Stomach smooth muscle (tissue), 2 donors: ENCODE data around the gene TNF.

Source experiments
- H3K27ac ChIP-seq: one replicate; pipeline ENCODE4 v1.7.0; 2013; ENCODE audit warnings: mild to moderate bottlenecking, low read length, inconsistent platforms
- H3K27me3 ChIP-seq, 2 donors: one replicate each; pipeline ENCODE4 v1.7.0; 2013; ENCODE audit warnings: low read length in 2 of 2; ENCODE audit not compliant: insufficient read depth in 2 of 2, control insufficient read depth in 1 of 2
- H3K36me3 ChIP-seq, 2 donors: one replicate each; pipeline ENCODE4 v1.7.0; 2013; ENCODE audit warnings: low read length in 2 of 2; ENCODE audit not compliant: control insufficient read depth in 2 of 2, insufficient read depth in 2 of 2
- H3K4me1 ChIP-seq: one replicate; pipeline ENCODE4 v1.7.0; 2013; ENCODE audit warnings: low read length; ENCODE audit not compliant: control insufficient read depth, insufficient read depth
- H3K4me3 ChIP-seq, 2 donors: one replicate each; pipeline ENCODE4 v1.7.0; 2013; ENCODE audit warnings: low read length in 2 of 2
- H3K9ac ChIP-seq, 2 donors: one replicate each; pipeline ENCODE4 v1.7.0; 2013; ENCODE audit warnings: low read length in 2 of 2, mild to moderate bottlenecking in 1 of 2
- H3K9me3 ChIP-seq, 2 donors: one replicate each; pipeline ENCODE4 v1.7.0; 2013; ENCODE audit warnings: low read length in 2 of 2; ENCODE audit not compliant: control insufficient read depth in 2 of 2
- donor health status: healthy.
- donor health status: Pancreatic carcinoma.

The TNF gene

DNA sequence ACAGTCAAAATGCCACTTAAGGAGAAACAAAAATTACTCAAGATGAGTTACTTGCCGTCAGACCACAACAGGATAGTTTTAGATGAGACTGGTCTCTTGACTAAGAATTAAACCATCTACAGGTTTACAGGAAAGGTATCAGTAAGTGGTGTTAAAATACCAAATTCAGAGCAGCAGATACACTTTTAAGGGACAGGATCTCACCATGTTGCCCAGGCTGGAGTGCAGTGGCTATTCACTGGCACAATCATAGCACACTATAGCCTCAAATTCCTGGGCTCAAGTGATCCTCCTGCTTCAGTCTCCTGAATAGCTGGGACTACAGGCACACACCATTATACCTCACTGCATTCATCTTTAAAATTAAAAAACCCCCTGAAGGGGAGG lies 41.9 kb upstream of the TNF start:
- Histone ChIP-seq H3K9ac (no peak overlapping the region), H3K4me3 (no peak overlapping the region), H3K27me3 (no peaks in the 10 kb centered on the region), H3K36me3 (peaks cover 60 to 72% of the 10 kb centered on the region in 2 donors), H3K4me1 (peaks cover 5% of the 10 kb centered on the region), H3K9me3 (no peaks in the 10 kb centered on the region), H3K27ac (no peak overlapping the region)

- Histone ChIP-seq H3K9ac (no peak overlapping the region), H3K36me3 (peaks cover 66 to 78% of the 10 kb centered on the region in 2 donors), H3K27me3 (no peaks in the 10 kb centered on the region), H3K9me3 (no peaks in the 10 kb centered on the region), H3K27ac (no peak overlapping the region), H3K4me3 (no peak overlapping the region), H3K4me1 (peaks cover 10% of the 10 kb centered on the region)
These were observed 41.4 kb upstream of the TNF start for GRCh38 chr6:31534011-31534410.

GRCh38 chr6:31534521-31535040 lies 40.8 kb upstream of the TNF start:
- no peak overlapping the region for H3K27ac ChIP-seq
- H3K4me1 ChIP-seq = peaks cover 16% of the 10 kb centered on the region
- no peak overlapping the region for H3K9ac ChIP-seq
- H3K9me3 ChIP-seq = no peaks in the 10 kb centered on the region
- H3K27me3 ChIP-seq = no peaks in the 10 kb centered on the region
- peaks cover 70 to 82% of the 10 kb centered on the region in 2 donors for H3K36me3 ChIP-seq
- no peak overlapping the region for H3K4me3 ChIP-seq

- no peak overlapping the region for H3K27ac ChIP-seq
- peaks cover 28% of the 10 kb centered on the region for H3K4me1 ChIP-seq
- no peak overlapping the region for H3K9ac ChIP-seq
- no peaks in the 10 kb centered on the region for H3K27me3 ChIP-seq
- no peaks in the 10 kb centered on the region for H3K9me3 ChIP-seq
- peaks cover 65 to 73% of the 10 kb centered on the region in 2 donors for H3K36me3 ChIP-seq
- no peak overlapping the region for H3K4me3 ChIP-seq
These were observed 39.6 kb upstream of the TNF start for GRCh38 chr6:31535538-31536324.

DNA sequence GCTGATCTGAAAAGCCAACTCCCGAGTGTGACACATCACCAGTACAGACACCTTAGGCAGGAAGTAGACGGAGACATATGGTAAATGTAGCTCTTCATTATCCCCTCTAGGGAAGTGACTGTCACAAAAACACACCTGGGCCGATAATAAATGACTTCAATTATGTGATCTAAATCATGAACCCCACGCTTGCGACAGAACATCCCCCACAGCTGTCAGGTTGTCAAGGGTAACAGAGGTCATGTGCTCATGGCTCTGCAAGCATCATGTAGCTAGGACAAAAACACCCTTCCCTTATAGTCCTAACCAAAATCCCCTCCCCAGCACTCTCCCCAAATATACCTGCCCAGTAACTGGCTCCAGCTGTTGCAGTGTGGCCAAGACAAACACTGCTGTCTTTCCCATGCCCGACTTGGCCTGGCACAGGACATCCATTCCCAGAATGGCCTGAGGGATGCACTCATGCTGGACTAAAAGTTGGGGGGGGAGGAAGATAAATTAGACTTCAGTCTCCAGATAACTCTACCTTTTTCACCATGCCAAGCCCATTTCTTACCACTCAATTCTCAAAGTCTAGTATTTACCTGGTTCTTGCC lies 36.5 kb upstream of the TNF start:
- Histone ChIP-seq H3K4me1 (peaks cover 39% of the 10 kb centered on the region), H3K4me3 (no peak overlapping the region)

DNA sequence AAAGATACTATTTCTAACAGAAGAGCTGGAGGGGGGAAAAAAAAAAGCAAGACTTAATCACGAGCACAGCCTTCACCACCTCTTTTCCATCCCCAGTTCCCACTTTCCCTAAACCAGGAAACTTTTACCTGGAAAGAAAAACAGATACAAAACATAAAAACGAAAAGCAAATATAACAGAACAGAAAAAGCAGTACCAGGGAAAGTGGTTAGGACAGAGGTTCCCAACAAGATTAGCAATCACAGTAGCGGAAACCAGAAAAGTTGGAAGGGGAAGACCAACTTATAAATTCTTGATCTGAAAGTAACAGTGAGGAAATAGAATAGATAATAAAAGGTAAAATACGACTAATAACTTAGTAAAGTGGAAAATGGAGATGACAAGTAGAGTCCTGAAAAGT lies 34.7 kb upstream of the TNF start:
- H3K27ac ChIP-seq = peak overlapping the region; percentile 99
- peaks cover 39% of the 10 kb centered on the region for H3K4me1 ChIP-seq
- H3K9ac ChIP-seq = peak overlapping the region; percentile 97 to 98
- H3K36me3 ChIP-seq = peaks cover 28 to 30% of the 10 kb centered on the region in 2 donors
- H3K9me3 ChIP-seq = no peaks in the 10 kb centered on the region
- H3K4me3 ChIP-seq = peak overlapping the region; percentile 95 to 100
- no peaks in the 10 kb centered on the region for H3K27me3 ChIP-seq

More for the DNA sequence above, 36.5 kb upstream of the TNF start:
- no peaks in the 10 kb centered on the region for H3K9me3 ChIP-seq
- H3K27me3 ChIP-seq = no peaks in the 10 kb centered on the region
- no peak overlapping the region for H3K27ac ChIP-seq
- peaks cover 44 to 47% of the 10 kb centered on the region in 2 donors for H3K36me3 ChIP-seq
- peak overlapping the region; percentile 30 to 98 for H3K9ac ChIP-seq

GRCh38 chr6:31541059-31541657 lies 34.2 kb upstream of the TNF start:
- Histone ChIP-seq H3K4me1 (peaks cover 43% of the 10 kb centered on the region), H3K9me3 (no peaks in the 10 kb centered on the region), H3K27me3 (no peaks in the 10 kb centered on the region), H3K4me3 (peak overlapping the region; percentile 95 to 100), H3K36me3 (peaks cover 23 to 25% of the 10 kb centered on the region in 2 donors), H3K9ac (peak overlapping the region; percentile 97 to 98), H3K27ac (peak overlapping the region; percentile 99)

DNA sequence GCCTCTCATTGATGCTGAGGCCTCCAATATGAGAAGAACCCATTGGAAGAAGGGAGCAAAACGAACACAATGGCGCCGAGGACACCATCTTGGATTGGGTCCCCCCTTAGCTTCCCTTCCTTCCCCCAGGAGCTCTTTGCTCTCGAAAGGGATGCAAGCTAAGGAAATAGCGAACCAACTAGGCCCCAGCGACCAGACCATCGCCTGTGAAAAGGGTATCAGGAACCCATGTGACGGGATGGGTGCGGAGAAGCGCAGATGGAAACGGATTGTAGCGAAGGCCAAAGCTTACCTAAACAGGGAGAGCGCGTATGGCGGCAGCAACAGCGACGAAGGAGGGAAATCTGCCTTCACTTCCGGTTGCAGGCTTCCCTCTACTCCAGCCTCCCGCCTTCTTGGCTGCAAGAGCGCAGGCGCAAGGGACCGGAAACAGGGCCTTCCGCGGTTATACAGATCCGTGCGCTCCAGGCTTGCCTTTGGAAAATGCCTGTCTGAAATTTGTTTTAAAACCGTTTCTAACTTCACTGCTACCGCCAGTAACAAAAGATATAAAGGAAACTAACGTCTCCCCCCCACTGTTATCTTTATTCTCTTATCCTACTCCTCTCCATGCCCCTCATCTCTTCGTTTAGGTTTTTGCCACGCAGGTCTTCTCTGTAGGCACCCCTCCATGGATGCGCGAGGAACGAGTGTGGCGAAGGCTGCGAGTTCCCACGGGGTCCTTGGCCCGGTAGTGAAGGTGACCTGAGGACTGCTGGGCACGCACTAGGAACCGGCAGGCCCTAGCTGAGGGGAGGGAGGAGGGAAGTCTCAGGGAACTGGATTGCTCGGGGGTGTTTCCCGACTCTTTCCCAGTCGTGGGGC lies 33.5 kb upstream of the TNF start, which contains the start of gene DDX39B:
Gene DDX39B (minus strand): TSS at position 346 of the 864 bp plus-strand sequence. CDS start 1,471 bp downstream, outside the sequence.
- Histone ChIP-seq H3K4me1 (peaks cover 50% of the 10 kb centered on the region), H3K9ac (peak within 1 kb of the TSS; percentile 97 to 98), H3K4me3 (peak within 1 kb of the TSS; percentile 95 to 100), H3K9me3 (no peaks in the 10 kb centered on the region), H3K27me3 (no peaks in the 10 kb centered on the region), H3K36me3 (peaks cover 17 to 20% of the 10 kb centered on the region in 2 donors), H3K27ac (peak within 1 kb of the TSS; percentile 99)

DNA sequence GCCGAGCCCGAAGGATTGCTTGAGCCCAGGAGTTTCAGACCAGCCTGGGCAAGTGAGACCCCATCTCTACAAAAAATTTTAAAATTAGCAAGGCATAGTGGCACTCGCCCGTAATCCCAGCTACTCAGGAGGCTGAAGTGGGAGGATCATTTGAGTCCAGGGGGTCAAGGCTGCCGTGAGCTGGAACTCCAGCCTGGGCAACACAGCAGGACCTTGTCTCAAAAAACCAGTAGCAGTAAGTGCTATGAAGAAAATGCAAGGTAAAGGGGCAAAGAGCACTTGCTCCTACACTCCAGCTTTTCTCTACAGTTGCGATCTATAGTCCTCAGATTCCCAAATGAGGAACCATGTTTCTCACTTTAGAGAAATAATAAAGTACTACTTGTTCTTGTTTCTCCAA lies 31.7 kb upstream of the TNF start:
- no peak overlapping the region for H3K27ac ChIP-seq
- H3K4me1 ChIP-seq = peaks cover 52% of the 10 kb centered on the region
- no peak overlapping the region for H3K9ac ChIP-seq
- H3K4me3 ChIP-seq = no peak overlapping the region
- no peaks in the 10 kb centered on the region for H3K9me3 ChIP-seq
- H3K36me3 ChIP-seq = peaks cover 11 to 12% of the 10 kb centered on the region in 2 donors
- H3K27me3 ChIP-seq = no peaks in the 10 kb centered on the region

GRCh38 chr6:31544676-31545075 lies 30.7 kb upstream of the TNF start:
- Histone ChIP-seq H3K9ac (no peak overlapping the region), H3K9me3 (no peaks in the 10 kb centered on the region), H3K27ac (no peak overlapping the region), H3K4me3 (no peak overlapping the region), H3K27me3 (no peaks in the 10 kb centered on the region), H3K36me3 (peaks cover 3 to 6% of the 10 kb centered on the region in 2 donors), H3K4me1 (peaks cover 41% of the 10 kb centered on the region)
